SK-N-SH (cell line): ENCODE results near the gene RANGAP1. TPM values are rescaled to one million over a fixed set of nuclear protein-coding genes. Genes with fewer than 3 reads are reported as not detected.

Experiments
- CTCF ChIA-PET: fragments of 300-600, 350-600 bp; formaldehyde crosslinking; extraction: SDS; loops from one replicate; lab custom pipeline; 2021; lab: Yijun Ruan, JAX
- POLR2A ChIA-PET: fragments of 350-600 bp; sonication (Branson Sonifier 250); formaldehyde crosslinking; extraction: SDS; loops from one replicate; lab custom pipeline; 2020; ENCODE audit warnings: antibody characterized with exemption, inconsistent platforms; lab: Yijun Ruan, JAX
- DNase-seq: peaks from one replicate; pipeline ENCODE4 v3.0.0; 2012
- H2AFZ ChIP-seq: fragments of 200-600 bp; sonication (generic); 2 replicates; pipeline ENCODE4 v1.8.1; 2016; ENCODE audit warnings: antibody characterized with exemption, mild to moderate bottlenecking, low read depth
- H3F3A ChIP-seq: fragments of 200-600 bp; sonication (generic); replicated peaks from 2 replicates; pipeline ENCODE3; 2016; ENCODE audit warnings: antibody characterized with exemption, mild to moderate bottlenecking; ENCODE audit not compliant: insufficient read depth
- H3K27ac ChIP-seq, 2 experiments: fragments of 200-500 bp in 1 of 2; fragments of 200-600 bp in 1 of 2; sonication (Bioruptor generic) in 1 of 2; sonication (generic), shearing (Covaris generic) in 1 of 2; 2 replicates each; pipeline versions ENCODE4 v1.5.1 to v1.6.1; 2014 to 2016; ENCODE audit warnings: low read depth in 2 of 2, inconsistent platforms in 1 of 2, low read length in 1 of 2, mild to moderate bottlenecking in 1 of 2, mixed read lengths in 1 of 2
- H3K27me3 ChIP-seq: fragments of 200-600 bp; sonication (generic), shearing (Covaris generic); 2 replicates; pipeline ENCODE4 v1.6.1; 2016; ENCODE audit warnings: mixed run types; ENCODE audit not compliant: insufficient read depth
- H3K36me3 ChIP-seq, 2 experiments: fragments of 200-500 bp in 1 of 2; fragments of 200-600 bp in 1 of 2; sonication (Bioruptor generic) in 1 of 2; sonication (generic) in 1 of 2; replicated peaks in 1 of 2; 2 replicates each; pipeline versions ENCODE3 to v1.5.1; 2014 to 2016; ENCODE audit warnings: low read length in 1 of 2, mild to moderate bottlenecking in 1 of 2; ENCODE audit not compliant: insufficient read depth in 2 of 2, control insufficient read depth in 1 of 2
- H3K4me1 ChIP-seq, 2 experiments: fragments of 200-500 bp in 1 of 2; fragments of 200-600 bp in 1 of 2; sonication (Bioruptor generic) in 1 of 2; sonication (generic), shearing (Covaris generic) in 1 of 2; 2 replicates each; pipeline versions ENCODE4 v1.5.1 to v1.6.1; 2014 to 2016; ENCODE audit warnings: low read depth in 1 of 2, low read length in 1 of 2, mixed run types in 1 of 2; ENCODE audit not compliant: insufficient read depth in 2 of 2, control insufficient read depth in 1 of 2
- H3K4me2 ChIP-seq: fragments of 200-600 bp; sonication (generic), shearing (Covaris generic); 2 replicates; pipeline ENCODE4 v1.6.1; 2017; ENCODE audit warnings: mixed run types
- H3K4me3 ChIP-seq, 2 experiments: fragments of 200-500 bp in 1 of 2; fragments of 200-600 bp in 1 of 2; sonication (Bioruptor generic) in 1 of 2; sonication (generic), shearing (Covaris generic) in 1 of 2; 2 replicates each; pipeline versions ENCODE4 v1.5.1 to v1.8.1; 2014 to 2016; ENCODE audit warnings: low read depth in 2 of 2, inconsistent platforms in 1 of 2, low read length in 1 of 2, mild to moderate bottlenecking in 1 of 2, mixed read lengths in 1 of 2, moderate library complexity in 1 of 2
- H3K79me2 ChIP-seq: fragments of 200-600 bp; sonication (generic); 2 replicates; pipeline ENCODE4 v1.8.1; 2017; ENCODE audit warnings: mild to moderate bottlenecking; ENCODE audit not compliant: insufficient read depth
- H3K9ac ChIP-seq: fragments of 200-600 bp; sonication (generic); 2 replicates; pipeline ENCODE4 v1.6.1; 2017; ENCODE audit warnings: mixed run types
- H3K9me2 ChIP-seq: fragments of 200-600 bp; sonication (generic); 2 replicates; pipeline ENCODE4 v1.6.1; 2017; ENCODE audit warnings: mixed run types
- H3K9me3 ChIP-seq: fragments of 200-600 bp; sonication (generic); 2 replicates; pipeline ENCODE4 v1.6.1; 2017; ENCODE audit warnings: mixed run types, mild to moderate bottlenecking, moderate library complexity
- H4K20me1 ChIP-seq: fragments of 200-600 bp; sonication (generic); 2 replicates; pipeline ENCODE4 v1.6.1; 2017; ENCODE audit warnings: mild to moderate bottlenecking, mixed run types; ENCODE audit not compliant: insufficient read depth
- ELF1 ChIP-seq: IDR thresholded peaks from 2 replicates; pipeline ENCODE4 v1.4.0; 2012
- EZH2phosphoT487 ChIP-seq: fragments of 200-600 bp; sonication (generic); IDR thresholded peaks from 2 replicates; pipeline ENCODE4 v1.6.1; 2017; ENCODE audit warnings: low read depth, mixed run types, mild to moderate bottlenecking, antibody characterized with exemption, moderate library complexity, borderline replicate concordance
- FOSL2 ChIP-seq: IDR thresholded peaks from 2 replicates; pipeline ENCODE4 v1.4.0; 2012; ENCODE audit warnings: low read depth, mild to moderate bottlenecking, moderate library complexity, borderline replicate concordance
- GABPA ChIP-seq: IDR thresholded peaks from 2 replicates; pipeline ENCODE4 v1.4.0; 2012; ENCODE audit warnings: low read depth, mild to moderate bottlenecking
- MEF2A ChIP-seq: IDR thresholded peaks from 2 replicates; pipeline ENCODE4 v1.4.0; 2012; ENCODE audit warnings: low read depth, borderline replicate concordance
- MXI1 ChIP-seq: IDR thresholded peaks from 2 replicates; pipeline ENCODE4 v1.6.1; 2012; ENCODE audit warnings: mild to moderate bottlenecking, low read depth, low read length, improper control_type of control experiment
- PBX3 ChIP-seq: IDR thresholded peaks from 2 replicates; pipeline ENCODE4; 2012
- POLR2AphosphoS5 ChIP-seq: IDR thresholded peaks from 2 replicates; pipeline ENCODE4 v1.6.1; 2012; ENCODE audit warnings: low read depth, low read length
- RAD21 ChIP-seq: IDR thresholded peaks from 2 replicates; pipeline ENCODE4 v1.6.1; 2012; ENCODE audit warnings: mild to moderate bottlenecking, low read length
- RFX5 ChIP-seq: IDR thresholded peaks from 2 replicates; pipeline ENCODE4 v1.6.1; 2012; ENCODE audit warnings: mild to moderate bottlenecking, improper control_type of control experiment, low read length
- RXRA ChIP-seq: IDR thresholded peaks from 2 replicates; pipeline ENCODE4 v1.4.0; 2012; ENCODE audit warnings: low read depth, mild to moderate bottlenecking, borderline replicate concordance
- TEAD4 ChIP-seq: IDR thresholded peaks from 2 replicates; pipeline ENCODE4 v1.4.0; 2012; ENCODE audit warnings: mild to moderate bottlenecking, borderline replicate concordance; ENCODE audit not compliant: insufficient read depth
- USF2 ChIP-seq: fragments of 150-350 bp; IDR thresholded peaks from 2 replicates; pipeline ENCODE4 v1.6.1; 2017; ENCODE audit warnings: antibody characterized with exemption, low read length, low read depth, borderline replicate concordance
- WGBS: methylation state at CpG from one replicate; pipeline ENCODE4 v1.1.6; 2017; ENCODE audit warnings: low lambda C conversion rate; 5-methylcytosine and 5-hydroxymethylcytosine counted together
- polyA plus RNA-seq, 3 experiments: library from polyadenylated mRNA; depleted of rRNA; stranded (reverse); fragments of >200 nt; gene quantifications; 2 replicates each; pipeline ENCODE4 v1.2.3, GENCODE V29; 2012
- TF ChIP-seq, protein P1 (sequence below): IDR thresholded peaks from 2 replicates; pipeline ENCODE4 v1.4.0; 2012; ENCODE audit warnings: low read depth
- TF ChIP-seq, protein P2 (sequence below): fragments of 150-350 bp; IDR thresholded peaks from 2 replicates; pipeline ENCODE4 v1.6.1; 2016; ENCODE audit warnings: mild to moderate bottlenecking, low read depth, low read length
- TF ChIP-seq, protein P3 (sequence below): IDR thresholded peaks from 2 replicates; pipeline ENCODE4 v1.4.0; 2012; ENCODE audit warnings: low read depth, borderline replicate concordance
- TF ChIP-seq, protein P4 (sequence below): IDR thresholded peaks from 2 replicates; pipeline ENCODE4 v1.4.0; 2012; ENCODE audit warnings: low read depth, borderline replicate concordance

Gene RANGAP1
- polyA plus RNA-seq, 1 of the 3 experiments (the other 2 are of a cell fraction), result 67.1 TPM

DNA sequence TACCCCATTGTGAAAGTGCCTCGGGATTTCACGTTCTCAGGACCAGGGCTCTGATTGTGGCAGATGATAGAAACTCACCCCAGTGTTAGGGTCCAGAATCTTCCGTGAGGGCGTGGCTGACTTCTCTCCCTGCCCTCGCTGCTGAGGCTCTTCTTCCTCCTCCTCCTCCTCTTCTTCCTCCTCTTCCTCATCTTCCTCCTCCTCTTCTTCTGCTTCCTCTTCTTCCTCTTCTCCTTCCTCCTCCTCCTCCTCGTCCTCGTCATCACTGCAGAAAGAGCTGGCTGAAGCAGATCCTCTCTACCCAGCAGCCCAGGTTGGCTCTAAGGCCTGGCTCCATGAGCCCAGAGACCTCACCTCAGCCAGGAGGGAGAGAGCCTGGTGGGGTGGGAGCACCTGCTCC lies 31.8 kb downstream of the RANGAP1 start:
- H3K4me3 ChIP-seq, result no peak overlapping the region
- no peak overlapping the region for H2AFZ ChIP-seq
- H4K20me1 ChIP-seq, result no peaks in the 10 kb centered on the region
- ChIA-PET POLR2A (no interaction called here), CTCF (interaction anchor here (1.4 kb wide), 1 partner anchor 12 kb away, joined by 3 read pairs; no protein-coding TSS in a partner anchor)
- H3K79me2 ChIP-seq, result no peaks in the 10 kb centered on the region
- H3K36me3 ChIP-seq, result peaks cover 0 to 40% of the 10 kb centered on the region in 2 experiments
- no peak overlapping the region for H3K27ac ChIP-seq
- H3F3A ChIP-seq, result no peaks in the 10 kb centered on the region
- TF ChIP-seq RXRA (no peak), POLR2AphosphoS5 (no peak), RAD21 (no peak)
- TF ChIP-seq, protein P1, sequence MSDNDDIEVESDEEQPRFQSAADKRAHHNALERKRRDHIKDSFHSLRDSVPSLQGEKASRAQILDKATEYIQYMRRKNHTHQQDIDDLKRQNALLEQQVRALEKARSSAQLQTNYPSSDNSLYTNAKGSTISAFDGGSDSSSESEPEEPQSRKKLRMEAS, result no peak
- no peaks in the 10 kb centered on the region for H3K27me3 ChIP-seq
- no peak overlapping the region for H3K9ac ChIP-seq
- no peaks in the 10 kb centered on the region for H3K9me2 ChIP-seq
- 93% methylated on average over 7 of the region's 7 CpGs for WGBS
- no peaks in the 10 kb centered on the region for H3K4me1 ChIP-seq
- DNase-seq, result no peak
- H3K9me3 ChIP-seq, result no peaks in the 10 kb centered on the region
- no peak overlapping the region for H3K4me2 ChIP-seq

DNA sequence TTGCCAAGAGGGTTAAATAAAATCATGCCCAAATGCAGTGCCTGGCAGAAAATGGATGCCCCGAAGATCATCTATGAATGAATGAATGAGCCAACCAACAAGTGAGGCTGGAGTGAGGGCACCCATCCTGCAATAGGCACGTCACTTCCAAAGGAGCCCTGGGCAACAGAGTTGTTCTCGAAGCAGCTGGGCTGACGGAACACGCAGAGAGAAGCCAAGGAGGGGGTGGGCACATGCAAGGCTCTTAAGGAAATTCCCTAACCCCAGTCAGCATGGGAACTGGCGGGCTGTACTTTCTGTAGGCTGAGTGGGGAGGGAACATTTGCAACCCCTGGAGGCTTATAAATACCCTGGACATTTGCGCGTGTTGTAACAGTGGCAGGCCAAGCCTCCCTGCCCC lies 33.6 kb downstream of the RANGAP1 start:
- POLR2A ChIA-PET, result no interaction called here
- no peaks in the 10 kb centered on the region for H4K20me1 ChIP-seq
- H3K9me2 ChIP-seq, result no peaks in the 10 kb centered on the region
- no peaks in the 10 kb centered on the region for H3F3A ChIP-seq
- no peaks in the 10 kb centered on the region for H3K9me3 ChIP-seq
- no peak overlapping the region for H3K4me2 ChIP-seq
- H3K4me1 ChIP-seq, result no peaks in the 10 kb centered on the region
- TF ChIP-seq MEF2A, result no peak
- no peak for TF ChIP-seq RAD21
- no peak for TF ChIP-seq MXI1
- TF ChIP-seq, protein P2, sequence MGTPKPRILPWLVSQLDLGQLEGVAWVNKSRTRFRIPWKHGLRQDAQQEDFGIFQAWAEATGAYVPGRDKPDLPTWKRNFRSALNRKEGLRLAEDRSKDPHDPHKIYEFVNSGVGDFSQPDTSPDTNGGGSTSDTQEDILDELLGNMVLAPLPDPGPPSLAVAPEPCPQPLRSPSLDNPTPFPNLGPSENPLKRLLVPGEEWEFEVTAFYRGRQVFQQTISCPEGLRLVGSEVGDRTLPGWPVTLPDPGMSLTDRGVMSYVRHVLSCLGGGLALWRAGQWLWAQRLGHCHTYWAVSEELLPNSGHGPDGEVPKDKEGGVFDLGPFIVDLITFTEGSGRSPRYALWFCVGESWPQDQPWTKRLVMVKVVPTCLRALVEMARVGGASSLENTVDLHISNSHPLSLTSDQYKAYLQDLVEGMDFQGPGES, result no peak
- no peak for TF ChIP-seq ELF1
- no peak for TF ChIP-seq POLR2AphosphoS5
- TF ChIP-seq EZH2phosphoT487, result no peak
- no peak for TF ChIP-seq TEAD4
- TF ChIP-seq, protein P3, sequence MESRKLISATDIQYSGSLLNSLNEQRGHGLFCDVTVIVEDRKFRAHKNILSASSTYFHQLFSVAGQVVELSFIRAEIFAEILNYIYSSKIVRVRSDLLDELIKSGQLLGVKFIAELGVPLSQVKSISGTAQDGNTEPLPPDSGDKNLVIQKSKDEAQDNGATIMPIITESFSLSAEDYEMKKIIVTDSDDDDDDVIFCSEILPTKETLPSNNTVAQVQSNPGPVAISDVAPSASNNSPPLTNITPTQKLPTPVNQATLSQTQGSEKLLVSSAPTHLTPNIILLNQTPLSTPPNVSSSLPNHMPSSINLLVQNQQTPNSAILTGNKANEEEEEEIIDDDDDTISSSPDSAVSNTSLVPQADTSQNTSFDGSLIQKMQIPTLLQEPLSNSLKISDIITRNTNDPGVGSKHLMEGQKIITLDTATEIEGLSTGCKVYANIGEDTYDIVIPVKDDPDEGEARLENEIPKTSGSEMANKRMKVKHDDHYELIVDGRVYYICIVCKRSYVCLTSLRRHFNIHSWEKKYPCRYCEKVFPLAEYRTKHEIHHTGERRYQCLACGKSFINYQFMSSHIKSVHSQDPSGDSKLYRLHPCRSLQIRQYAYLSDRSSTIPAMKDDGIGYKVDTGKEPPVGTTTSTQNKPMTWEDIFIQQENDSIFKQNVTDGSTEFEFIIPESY, result no peak
- TF ChIP-seq PBX3, result no peak
- TF ChIP-seq FOSL2, result no peak
- TF ChIP-seq, protein P4, sequence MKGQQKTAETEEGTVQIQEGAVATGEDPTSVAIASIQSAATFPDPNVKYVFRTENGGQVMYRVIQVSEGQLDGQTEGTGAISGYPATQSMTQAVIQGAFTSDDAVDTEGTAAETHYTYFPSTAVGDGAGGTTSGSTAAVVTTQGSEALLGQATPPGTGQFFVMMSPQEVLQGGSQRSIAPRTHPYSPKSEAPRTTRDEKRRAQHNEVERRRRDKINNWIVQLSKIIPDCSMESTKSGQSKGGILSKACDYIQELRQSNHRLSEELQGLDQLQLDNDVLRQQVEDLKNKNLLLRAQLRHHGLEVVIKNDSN, result no peak
- TF ChIP-seq RFX5, result no peak
- no peak for TF ChIP-seq GABPA
- TF ChIP-seq USF2, result no peak
- TF ChIP-seq, all 33 proteins: peak for 0
- H3K27ac ChIP-seq, result no peak overlapping the region
- CTCF ChIA-PET, result interaction anchor here (1.0 kb wide), 1 partner anchor 32 kb away, joined by 3 read pairs; no protein-coding TSS in a partner anchor
- peaks cover 0 to 42% of the 10 kb centered on the region in 2 experiments for H3K36me3 ChIP-seq
- 87% methylated on average over 5 of the region's 8 CpGs for WGBS
- H3K4me3 ChIP-seq, result no peak overlapping the region
- H3K9ac ChIP-seq, result no peak overlapping the region
- no peak overlapping the region for H2AFZ ChIP-seq
- DNase-seq, result no peak
- no peaks in the 10 kb centered on the region for H3K79me2 ChIP-seq
- no peaks in the 10 kb centered on the region for H3K27me3 ChIP-seq
